Activated CD4-positive, alpha-beta T cell treated with anti-CD3 and anti-CD28 coated beads, Interleukin-2, Interleukin-4, amounts not matched to agents 100 ng/mL and 50 ng/mL, durations not matched to agents 16 hours and 8 hours (primary cell): ENCODE results near the gene LTA.

ENCODE experiments used
- DNase-seq: peaks from one replicate; pipeline ENCODE4 v3.0.0-alpha.2; 2020; ENCODE audit warnings: low spot score

The LTA gene

GRCh38 chr6:31569861-31570536 is 2.1 kb upstream of the LTA start:
- no peak for DNase-seq

GRCh38 chr6:31573239-31574105 is 1.4 kb downstream of the LTA start:
- no peak for DNase-seq

GRCh38 chr6:31574106-31575061 is 2.3 kb downstream of the LTA start:
- peak; percentile 59 for DNase-seq

- peak; percentile 95 for DNase-seq
These were observed 3.3 kb downstream of the LTA start, which contains the start of gene TNF for GRCh38 chr6:31575335-31575901. TNF (plus strand) TSS chr6:31575565; CDS start chr6:31575742, 177 bp downstream.

GRCh38 chr6:31575952-31576685 is 4.0 kb downstream of the LTA start:
- no peak for DNase-seq

- peak; percentile 79 for DNase-seq
These were observed 4.9 kb downstream of the LTA start for GRCh38 chr6:31576897-31577578.

GRCh38 chr6:31577579-31577966 is 5.5 kb downstream of the LTA start:
- DNase-seq = no peak

- DNase-seq = no peak
These were observed 6.4 kb downstream of the LTA start for GRCh38 chr6:31578184-31579118.

GRCh38 chr6:31579119-31579505 is 7.0 kb downstream of the LTA start:
- no peak for DNase-seq

GRCh38 chr6:31579546-31580437 is 7.7 kb downstream of the LTA start:
- peak; percentile 39 for DNase-seq

- DNase-seq = no peak
These were observed 8.3 kb downstream of the LTA start for GRCh38 chr6:31580438-31580740.

GRCh38 chr6:31580807-31581433 is 8.8 kb downstream of the LTA start:
- peak; percentile 92 for DNase-seq

GRCh38 chr6:31581434-31582229 is 9.5 kb downstream of the LTA start:
- no peak for DNase-seq

- DNase-seq = peak; percentile 60
These were observed 10.1 kb downstream of the LTA start, which contains the start of gene LTB for GRCh38 chr6:31582230-31582643. LTB (minus strand) TSS chr6:31582424; CDS start chr6:31582417, 7 bp downstream.

GRCh38 chr6:31585491-31585890 is 13.4 kb downstream of the LTA start:
- peak; percentile 82 for DNase-seq

GRCh38 chr6:31586008-31586407 is 13.9 kb downstream of the LTA start, which contains the start of gene LST1:
LST1 (plus strand) TSS chr6:31586277; CDS start chr6:31587300, 1,023 bp downstream.
- DNase-seq = no peak
